ENCODE results near the gene TARBP1. TPM values are rescaled to one million over a fixed set of nuclear protein-coding genes. Genes with fewer than 3 reads are reported as not detected.

TARBP1 gene
- total RNA-seq, 1 experiment from 2014 or later: 14.8 TPM

- no peaks in the 10 kb centered on the region for H3K9me3 ChIP-seq (replicated peaks)
- H3K27ac ChIP-seq: no peak overlapping the region
- H3K4me1 ChIP-seq: no peaks in the 10 kb centered on the region
- no peak overlapping the region for H3K4me3 ChIP-seq
- H3K27me3 ChIP-seq: no peaks in the 10 kb centered on the region
- no peaks in the 10 kb centered on the region for H3K36me3 ChIP-seq
- DNase-seq: no peak
Measured at GRCh38 chr1:234355782-234356510, 123.0 kb downstream of the TARBP1 start.

- no peak for DNase-seq
- no peaks in the 10 kb centered on the region for H3K36me3 ChIP-seq
- no peak overlapping the region for H3K4me3 ChIP-seq
- no peak overlapping the region for H3K27ac ChIP-seq
- H3K9me3 ChIP-seq (replicated peaks): no peaks in the 10 kb centered on the region
- H3K4me1 ChIP-seq: no peaks in the 10 kb centered on the region
- no peaks in the 10 kb centered on the region for H3K27me3 ChIP-seq
Measured at GRCh38 chr1:234348964-234349363, 130.0 kb downstream of the TARBP1 start.

GRCh38 chr1:234345237-234345636 lies 133.7 kb downstream of the TARBP1 start:
- Histone ChIP-seq H3K9me3 (replicated peaks) (no peaks in the 10 kb centered on the region), H3K4me1 (no peaks in the 10 kb centered on the region), H3K4me3 (no peak overlapping the region), H3K36me3 (no peaks in the 10 kb centered on the region), H3K27me3 (no peaks in the 10 kb centered on the region), H3K27ac (no peak overlapping the region)
- no peak for DNase-seq

- DNase-seq: no peak
- H3K27me3 ChIP-seq: no peaks in the 10 kb centered on the region
- no peak overlapping the region for H3K4me3 ChIP-seq
- no peak overlapping the region for H3K27ac ChIP-seq
- H3K9me3 ChIP-seq (replicated peaks): no peaks in the 10 kb centered on the region
- H3K36me3 ChIP-seq: no peaks in the 10 kb centered on the region
- H3K4me1 ChIP-seq: no peaks in the 10 kb centered on the region
Measured at GRCh38 chr1:234342774-234343173, 136.2 kb downstream of the TARBP1 start.

Other genes with a start within 250 kb of the TARBP1 start
- 32.5 and 41.3 TPM in 2 replicates for gene COA6, start 105.7 kb downstream of the TARBP1 start, total RNA-seq (2014; rRNA removed; shearing (Covaris generic))
- 33.2 and 41.1 TPM in 2 replicates for gene IRF2BP2, start 131.0 kb upstream of the TARBP1 start, total RNA-seq (2014; rRNA removed; shearing (Covaris generic))